ENCODE data around the gene TMC3. TPM values are rescaled to one million over a fixed set of nuclear protein-coding genes. Genes with fewer than 3 reads are reported as not detected.
A peak's percentile ranks its signal among the peaks of the same experiment; 100 is the strongest.

TMC3 gene
- total and polyA plus RNA-seq, 3 experiments from 2014 or later = not detected

DNA sequence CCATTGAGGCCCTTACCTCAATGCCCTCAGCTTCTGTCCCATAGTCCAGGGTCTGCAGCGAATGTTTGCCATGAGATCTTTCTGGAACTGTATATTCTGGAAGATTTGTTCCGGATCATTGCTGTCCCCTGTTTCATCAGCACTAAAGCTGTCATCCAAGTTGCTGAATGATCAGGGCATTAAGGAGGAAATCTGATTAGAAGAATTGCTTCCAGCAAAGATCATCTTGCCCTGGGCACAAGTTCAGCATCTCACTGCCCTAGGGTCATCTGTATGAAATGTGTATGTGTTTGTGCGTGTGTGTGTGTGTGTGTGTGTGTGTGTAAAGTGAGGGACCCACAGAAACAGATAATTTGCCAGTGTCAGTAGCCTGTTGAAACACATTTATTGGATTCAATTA lies 1.4 kb downstream of the TMC3 start:
- H3K9me3 ChIP-seq (ENCODE audit: low read length) = no peaks in the 10 kb centered on the region
- Mint-ChIP-seq H3K27ac (no peak overlapping the region), H3K9me3 (no peaks in the 10 kb centered on the region), H3K27me3 (peaks cover 3 to 5% of the 10 kb centered on the region in 2 donors), H3K4me1 (no peaks in the 10 kb centered on the region), H3K4me3 (no peak overlapping the region), H3K36me3 (no peaks in the 10 kb centered on the region)
- H3K4me1 ChIP-seq (ENCODE audit: insufficient read depth, low read length) = no peaks in the 10 kb centered on the region
- ChIA-PET CTCF (no interaction called here), POLR2A (no interaction called here)
- no peak overlapping the region for H3K4me3 ChIP-seq (ENCODE audit: low read length)
- no peak overlapping the region for H3K27ac ChIP-seq (ENCODE audit: low read depth, low read length)
- H3K27me3 ChIP-seq (ENCODE audit: insufficient read depth, low read length, poor library complexity, severe bottlenecking) = no peaks in the 10 kb centered on the region
- DNase-seq = no peak
- no peaks in the 10 kb centered on the region for H3K36me3 ChIP-seq (ENCODE audit: insufficient read depth, low read length)

DNA sequence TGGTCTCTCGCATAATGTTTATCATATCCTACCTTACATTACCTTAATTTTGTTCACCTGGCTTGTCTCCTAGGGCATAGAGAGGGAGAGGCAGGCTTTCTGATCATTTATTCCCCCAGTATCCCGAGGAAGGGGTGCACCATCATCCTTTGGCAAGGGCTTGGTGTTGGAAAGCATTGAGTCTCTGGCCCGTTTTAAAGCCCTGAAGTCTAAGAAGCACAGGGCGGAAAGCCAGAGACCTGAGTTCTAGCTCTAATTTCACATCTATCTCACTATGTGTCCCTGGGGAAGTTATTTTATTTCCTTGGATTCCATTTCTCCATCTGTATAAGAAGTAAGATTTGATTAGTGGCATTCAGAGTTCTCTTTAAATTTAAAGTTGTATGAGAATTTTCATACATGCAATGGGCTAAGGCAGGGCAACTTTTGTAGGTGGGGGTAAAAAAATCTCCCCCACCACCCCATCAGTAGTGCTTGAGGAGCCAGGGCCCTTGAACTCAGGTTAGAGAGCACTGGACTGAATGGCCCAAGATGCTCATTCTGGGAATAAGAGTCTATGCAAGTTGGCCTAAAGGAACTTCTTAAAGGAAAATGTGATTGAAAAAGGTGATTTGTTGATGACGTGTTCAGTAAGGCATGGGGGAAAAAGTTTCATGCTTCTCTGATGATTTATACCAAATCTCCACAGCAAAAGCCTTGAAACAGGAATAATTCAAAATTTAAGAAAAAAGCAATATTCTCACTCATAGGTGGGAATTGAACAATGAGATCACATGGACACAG lies 10.1 kb downstream of the TMC3 start:
- H3K36me3 Mint-ChIP-seq = peaks cover 0 to 4% (median 2%) of the 10 kb centered on the region in 3 donors
- no peak overlapping the region for H3K4me3 ChIP-seq (ENCODE audit: low read length)
- DNase-seq = no peak
- H3K9me3 ChIP-seq (ENCODE audit: low read length) = no peaks in the 10 kb centered on the region
- H3K9me3 Mint-ChIP-seq = no peaks in the 10 kb centered on the region
- no peaks in the 10 kb centered on the region for H3K36me3 ChIP-seq (ENCODE audit: insufficient read depth, low read length)
- H3K27ac Mint-ChIP-seq = no peak overlapping the region
- H3K27me3 Mint-ChIP-seq = peaks cover 3% of the 10 kb centered on the region in 2 donors
- no peaks in the 10 kb centered on the region for H3K4me1 ChIP-seq (ENCODE audit: insufficient read depth, low read length)
- H3K27me3 ChIP-seq (ENCODE audit: insufficient read depth, low read length, poor library complexity, severe bottlenecking) = no peaks in the 10 kb centered on the region
- POLR2A ChIA-PET = no interaction called here
- CTCF ChIA-PET = no interaction called here
- no peak overlapping the region for H3K4me3 Mint-ChIP-seq
- H3K4me1 Mint-ChIP-seq = no peaks in the 10 kb centered on the region
- no peak overlapping the region for H3K27ac ChIP-seq (ENCODE audit: low read depth, low read length)

DNA sequence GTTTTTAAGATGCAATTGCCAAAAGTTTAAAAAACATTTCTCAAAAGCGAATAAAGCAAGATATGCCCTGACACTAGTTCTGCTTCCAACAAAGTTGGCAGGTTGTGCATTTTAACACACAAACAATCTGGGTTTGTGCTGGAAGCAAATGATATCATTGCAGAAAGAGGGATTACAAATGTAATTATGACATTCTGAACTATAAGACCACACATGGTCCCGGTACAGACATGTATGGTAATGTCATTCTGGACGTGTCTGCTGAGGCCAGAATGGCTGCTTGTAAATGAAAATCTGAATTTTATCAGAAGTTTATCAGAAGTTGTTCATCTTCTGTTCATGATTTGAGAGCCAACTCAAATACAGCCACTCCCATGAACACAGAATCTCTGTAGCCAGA lies 10.7 kb downstream of the TMC3 start:
- H3K27ac Mint-ChIP-seq = peak overlapping the region in 1 of 8 donors; percentile 30

DNA sequence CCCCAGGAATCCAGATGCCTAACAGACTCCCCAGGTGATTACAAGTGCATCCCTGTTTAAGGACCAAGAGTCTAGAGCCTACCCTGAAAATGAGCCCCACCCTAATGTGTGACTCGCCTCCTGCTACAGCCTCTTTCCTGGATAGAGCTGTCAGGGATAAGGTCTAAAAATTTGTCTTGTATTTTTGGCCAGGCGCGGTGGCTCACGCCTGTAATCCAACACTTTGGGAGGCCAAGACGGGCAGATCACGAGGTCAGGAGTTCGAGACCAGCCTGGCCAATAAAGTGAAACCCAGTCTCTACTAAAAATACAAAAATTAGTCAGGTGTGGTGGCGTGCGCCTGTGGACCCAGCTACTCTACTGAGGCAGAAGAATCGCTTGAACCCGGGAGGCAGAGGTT lies 11.2 kb downstream of the TMC3 start:
- no peaks in the 10 kb centered on the region for H3K4me1 Mint-ChIP-seq
- CTCF ChIA-PET = interaction anchor here (0.9 kb wide), 1 partner anchor 37 kb away, joined by 3 read pairs; no protein-coding TSS in a partner anchor
- POLR2A ChIA-PET = no interaction called here

More for the DNA sequence above, 10.7 kb downstream of the TMC3 start:
- Mint-ChIP-seq H3K27me3 (peaks cover 3% of the 10 kb centered on the region in 2 donors), H3K36me3 (peaks cover 0 to 4% (median 2%) of the 10 kb centered on the region in 3 donors), H3K4me1 (no peaks in the 10 kb centered on the region), H3K9me3 (no peaks in the 10 kb centered on the region), H3K4me3 (no peak overlapping the region)
- H3K4me1 ChIP-seq (ENCODE audit: insufficient read depth, low read length) = no peaks in the 10 kb centered on the region
- no peak overlapping the region for H3K27ac ChIP-seq (ENCODE audit: low read depth, low read length)
- no peak overlapping the region for H3K4me3 ChIP-seq (ENCODE audit: low read length)
- no peaks in the 10 kb centered on the region for H3K27me3 ChIP-seq (ENCODE audit: insufficient read depth, low read length, poor library complexity, severe bottlenecking)
- ChIA-PET CTCF (no interaction called here), POLR2A (no interaction called here)
- no peaks in the 10 kb centered on the region for H3K36me3 ChIP-seq (ENCODE audit: insufficient read depth, low read length)
- no peak for DNase-seq
- H3K9me3 ChIP-seq (ENCODE audit: low read length) = no peaks in the 10 kb centered on the region

DNA sequence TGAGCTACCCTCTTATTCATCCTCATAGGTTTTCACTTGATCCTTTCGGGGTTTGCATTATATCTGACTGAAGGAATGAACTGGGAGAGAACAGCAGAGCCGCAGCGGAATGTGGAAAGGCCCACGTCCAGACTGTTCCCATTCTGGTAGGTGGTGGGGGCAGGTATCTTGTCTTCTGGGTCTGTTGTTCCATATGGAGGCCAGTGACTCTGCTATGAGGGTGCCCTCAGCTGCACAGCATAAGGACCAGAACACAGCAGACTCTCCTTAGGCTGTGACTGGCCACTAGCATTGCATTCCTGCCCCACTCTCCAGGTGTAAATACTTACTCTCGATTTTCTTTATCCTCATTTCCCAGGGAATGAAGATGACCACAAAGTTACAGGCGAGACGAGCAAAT lies 12.1 kb downstream of the TMC3 start:
- Mint-ChIP-seq H3K27me3 (peaks cover 3% of the 10 kb centered on the region in 2 donors), H3K4me3 (no peak overlapping the region), H3K9me3 (no peaks in the 10 kb centered on the region), H3K36me3 (peaks cover 0 to 4% (median 2%) of the 10 kb centered on the region in 3 donors), H3K4me1 (no peaks in the 10 kb centered on the region), H3K27ac (peak overlapping the region in 1 of 8 donors; percentile 8)
- Histone ChIP-seq H3K4me1 (ENCODE audit: insufficient read depth, low read length) (no peaks in the 10 kb centered on the region), H3K9me3 (ENCODE audit: low read length) (no peaks in the 10 kb centered on the region), H3K27me3 (ENCODE audit: insufficient read depth, low read length, poor library complexity, severe bottlenecking) (no peaks in the 10 kb centered on the region), H3K27ac (ENCODE audit: low read depth, low read length) (no peak overlapping the region), H3K4me3 (ENCODE audit: low read length) (no peak overlapping the region), H3K36me3 (ENCODE audit: insufficient read depth, low read length) (no peaks in the 10 kb centered on the region)
- ChIA-PET POLR2A (no interaction called here), CTCF (interaction anchor here (0.9 kb wide), 1 partner anchor 38 kb away, joined by 3 read pairs; no protein-coding TSS in a partner anchor)
- DNase-seq = no peak

More for the DNA sequence above, 11.2 kb downstream of the TMC3 start:
- H3K27me3 Mint-ChIP-seq = peaks cover 3% of the 10 kb centered on the region in 2 donors
- H3K4me3 Mint-ChIP-seq = no peak overlapping the region
- Histone ChIP-seq H3K9me3 (ENCODE audit: low read length) (no peaks in the 10 kb centered on the region), H3K4me3 (ENCODE audit: low read length) (no peak overlapping the region), H3K36me3 (ENCODE audit: insufficient read depth, low read length) (no peaks in the 10 kb centered on the region), H3K4me1 (ENCODE audit: insufficient read depth, low read length) (no peaks in the 10 kb centered on the region), H3K27ac (ENCODE audit: low read depth, low read length) (no peak overlapping the region), H3K27me3 (ENCODE audit: insufficient read depth, low read length, poor library complexity, severe bottlenecking) (no peaks in the 10 kb centered on the region)
- H3K9me3 Mint-ChIP-seq = no peaks in the 10 kb centered on the region
- H3K36me3 Mint-ChIP-seq = peaks cover 0 to 4% (median 2%) of the 10 kb centered on the region in 3 donors
- no peak for DNase-seq
- H3K27ac Mint-ChIP-seq = no peak overlapping the region

DNA sequence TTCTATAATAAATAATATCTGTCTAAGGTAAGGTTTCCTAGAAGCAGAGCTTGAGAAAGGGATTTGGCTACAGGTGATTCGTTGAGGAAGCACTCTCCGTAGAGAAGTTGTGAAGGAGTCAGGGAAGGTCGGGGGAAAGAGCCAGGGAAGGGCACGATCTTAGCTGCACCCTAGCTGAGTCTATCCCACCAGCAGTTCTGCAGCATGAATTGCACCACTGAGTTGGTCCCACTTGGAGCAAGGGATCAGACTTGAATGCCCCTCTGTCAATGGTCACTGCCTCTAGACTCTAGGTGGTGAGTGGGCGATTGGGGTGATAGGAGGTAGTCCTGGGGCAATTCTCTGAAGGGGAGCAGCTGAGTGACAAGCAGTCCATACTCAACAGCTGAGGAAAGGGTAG lies 13.5 kb downstream of the TMC3 start:
- Mint-ChIP-seq H3K27me3 (peaks cover 3% of the 10 kb centered on the region in 2 donors), H3K36me3 (peaks cover 0 to 4% (median 2%) of the 10 kb centered on the region in 3 donors), H3K27ac (no peak overlapping the region), H3K4me3 (no peak overlapping the region), H3K4me1 (no peaks in the 10 kb centered on the region), H3K9me3 (no peaks in the 10 kb centered on the region)
- Histone ChIP-seq H3K4me3 (ENCODE audit: low read length) (no peak overlapping the region), H3K36me3 (ENCODE audit: insufficient read depth, low read length) (no peaks in the 10 kb centered on the region), H3K4me1 (ENCODE audit: insufficient read depth, low read length) (no peaks in the 10 kb centered on the region), H3K27ac (ENCODE audit: low read depth, low read length) (no peak overlapping the region), H3K27me3 (ENCODE audit: insufficient read depth, low read length, poor library complexity, severe bottlenecking) (no peaks in the 10 kb centered on the region), H3K9me3 (ENCODE audit: low read length) (no peaks in the 10 kb centered on the region)
- CTCF ChIA-PET = no interaction called here
- POLR2A ChIA-PET = no interaction called here
- DNase-seq = no peak

DNA sequence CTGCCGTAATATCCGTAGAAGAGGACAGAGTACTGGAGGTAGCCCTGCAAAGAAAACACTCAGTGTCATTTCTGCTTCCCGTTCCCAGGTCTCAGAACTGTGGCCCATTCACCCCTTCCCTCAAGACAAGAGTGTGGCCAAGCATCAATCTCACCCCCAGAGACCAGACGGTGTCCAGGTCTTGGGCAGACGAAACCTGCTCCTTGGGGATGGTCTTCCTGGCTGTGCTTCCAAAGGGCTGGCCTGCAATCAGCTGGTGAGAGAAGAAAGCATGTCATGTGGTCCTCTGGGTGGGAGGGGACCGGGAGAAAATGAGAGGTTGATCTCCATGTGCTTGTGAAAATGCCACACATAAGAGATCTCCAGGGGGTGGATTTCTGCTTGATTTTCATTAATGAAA lies 15.8 kb downstream of the TMC3 start:
- POLR2A ChIA-PET = no interaction called here
- H3K9me3 Mint-ChIP-seq = no peaks in the 10 kb centered on the region
- H3K4me3 Mint-ChIP-seq = no peak overlapping the region
- no peaks in the 10 kb centered on the region for H3K4me1 Mint-ChIP-seq
- no peaks in the 10 kb centered on the region for H3K4me1 ChIP-seq (ENCODE audit: insufficient read depth, low read length)
- DNase-seq = no peak
- H3K4me3 ChIP-seq (ENCODE audit: low read length) = no peak overlapping the region
- no peaks in the 10 kb centered on the region for H3K27me3 ChIP-seq (ENCODE audit: insufficient read depth, low read length, poor library complexity, severe bottlenecking)
- H3K27me3 Mint-ChIP-seq = peaks cover 3% of the 10 kb centered on the region in 2 donors
- no peaks in the 10 kb centered on the region for H3K9me3 ChIP-seq (ENCODE audit: low read length)
- H3K36me3 ChIP-seq (ENCODE audit: insufficient read depth, low read length) = no peaks in the 10 kb centered on the region
- H3K27ac Mint-ChIP-seq = no peak overlapping the region
- CTCF ChIA-PET = interaction anchor here (1.2 to 2.3 kb wide), 2 partner anchors 8 to 92 kb away, joined by 3 to 8 read pairs; no protein-coding TSS in a partner anchor
- no peak overlapping the region for H3K27ac ChIP-seq (ENCODE audit: low read depth, low read length)
- H3K36me3 Mint-ChIP-seq = peaks cover 0 to 4% (median 0%) of the 10 kb centered on the region in 3 donors

DNA sequence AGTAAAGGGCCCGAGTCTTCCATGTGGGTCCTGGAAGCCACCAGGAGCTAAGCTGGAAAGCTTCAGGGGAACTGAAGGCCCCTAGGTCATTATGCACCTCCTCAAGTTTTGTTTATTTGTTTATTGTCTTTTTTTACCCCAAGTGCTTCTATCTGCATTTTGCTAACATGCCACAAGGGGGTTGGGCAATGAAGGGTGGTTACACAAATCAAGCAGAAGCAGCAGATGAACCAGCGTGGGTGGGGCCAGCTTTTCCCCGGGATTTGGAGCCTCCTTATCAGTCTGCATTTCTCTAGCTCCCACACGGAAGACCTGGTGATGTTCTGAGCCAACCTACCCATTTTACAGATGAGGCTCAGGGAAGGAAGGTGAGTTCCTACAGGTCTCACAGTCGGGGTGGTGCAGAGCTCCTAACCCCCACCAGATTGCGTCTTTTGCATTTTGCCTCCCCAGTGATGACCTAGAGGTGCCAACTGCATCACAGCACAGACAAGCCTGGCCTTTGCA lies 16.8 kb downstream of the TMC3 start:
- no peaks in the 10 kb centered on the region for H3K9me3 Mint-ChIP-seq
- CTCF ChIA-PET = interaction anchor here (1.2 to 2.3 kb wide), 3 partner anchors 9 to 91 kb away, joined by 3 to 8 read pairs (median 5); no protein-coding TSS in a partner anchor
- no peak for DNase-seq
- no peaks in the 10 kb centered on the region for H3K4me1 Mint-ChIP-seq
- H3K27me3 Mint-ChIP-seq = peaks cover 3% of the 10 kb centered on the region in 2 donors
- Histone ChIP-seq H3K9me3 (ENCODE audit: low read length) (no peaks in the 10 kb centered on the region), H3K36me3 (ENCODE audit: insufficient read depth, low read length) (no peaks in the 10 kb centered on the region), H3K4me1 (ENCODE audit: insufficient read depth, low read length) (no peaks in the 10 kb centered on the region), H3K4me3 (ENCODE audit: low read length) (no peak overlapping the region), H3K27me3 (ENCODE audit: insufficient read depth, low read length, poor library complexity, severe bottlenecking) (no peaks in the 10 kb centered on the region), H3K27ac (ENCODE audit: low read depth, low read length) (no peak overlapping the region)
- peaks cover 0 to 2% (median 0%) of the 10 kb centered on the region in 3 donors for H3K36me3 Mint-ChIP-seq
- no peak overlapping the region for H3K4me3 Mint-ChIP-seq
- H3K27ac Mint-ChIP-seq = no peak overlapping the region
- POLR2A ChIA-PET = no interaction called here
